Endothelial cell (in vitro differentiated cells): Measurements from ENCODE around the gene MAPK6. TPM values are rescaled to one million over a fixed set of nuclear protein-coding genes. Genes with fewer than 3 reads are reported as not detected.

Source experiments
- DNase-seq: peaks from one replicate; pipeline ENCODE4 v3.0.0; 2021; ENCODE audit warnings: low spot score
- H3K27ac Mint-ChIP-seq: one replicate; pipeline ENCODE4 v1.8.0; 2021; ENCODE audit warnings: mixed read lengths, inconsistent platforms; ENCODE audit not compliant: unreplicated experiment
- H3K27me3 Mint-ChIP-seq: one replicate; pipeline ENCODE4 v1.8.0; 2021; ENCODE audit warnings: mild to moderate bottlenecking, moderate library complexity, mixed read lengths, inconsistent platforms; ENCODE audit not compliant: unreplicated experiment
- H3K36me3 Mint-ChIP-seq: one replicate; pipeline ENCODE4 v1.8.0; 2021; ENCODE audit warnings: mild to moderate bottlenecking, low read depth, mixed read lengths, inconsistent platforms; ENCODE audit not compliant: unreplicated experiment
- H3K4me1 Mint-ChIP-seq: one replicate; pipeline ENCODE4 v1.8.0; 2021; ENCODE audit warnings: mild to moderate bottlenecking, mixed read lengths, inconsistent platforms; ENCODE audit not compliant: unreplicated experiment
- H3K4me3 Mint-ChIP-seq: one replicate; pipeline ENCODE4 v1.8.0; 2021; ENCODE audit warnings: mild to moderate bottlenecking, mixed read lengths, inconsistent platforms; ENCODE audit not compliant: unreplicated experiment
- H3K9me3 Mint-ChIP-seq: one replicate; pipeline ENCODE4 v1.8.0; 2021; ENCODE audit warnings: mixed read lengths, inconsistent platforms; ENCODE audit not compliant: unreplicated experiment
- CTCF ChIP-seq: fragments of 200-600 bp; sonication (generic); IDR thresholded peaks from one replicate; pipeline ENCODE4 v1.5.0; 2021; ENCODE audit warnings: antibody characterized with exemption; ENCODE audit not compliant: unreplicated experiment
- total RNA-seq: library from RNA; stranded (reverse); fragmentation: NEBNext Ultra II Directional; extraction: Animal tissue kit (Norgen Biotek cat#: 25700); gene quantifications from one replicate; pipeline ENCODE4 v1.2.1, GENCODE V29; 2021; ENCODE audit not compliant: unreplicated experiment

Gene MAPK6
- total RNA-seq, 1 donor from 2014 or later: 94.6 TPM

- Mint-ChIP-seq H3K4me1 (peaks cover 13% of the 10 kb centered on the region), H3K27me3 (peaks cover 2% of the 10 kb centered on the region), H3K4me3 (no peak overlapping the region), H3K36me3 (peaks cover 7% of the 10 kb centered on the region), H3K27ac (no peak overlapping the region), H3K9me3 (no peaks in the 10 kb centered on the region)
- no peak for TF ChIP-seq CTCF
- no peak for DNase-seq
Measured at GRCh38 chr15:52028431-52029093, 9.5 kb downstream of the MAPK6 start.

GRCh38 chr15:52030010-52030409 is 11.0 kb downstream of the MAPK6 start:
- H3K27me3 Mint-ChIP-seq: peaks cover 2% of the 10 kb centered on the region
- peaks cover 14% of the 10 kb centered on the region for H3K4me1 Mint-ChIP-seq
- peaks cover 9% of the 10 kb centered on the region for H3K36me3 Mint-ChIP-seq
- no peak for DNase-seq
- H3K9me3 Mint-ChIP-seq: no peaks in the 10 kb centered on the region
- H3K27ac Mint-ChIP-seq: peak overlapping the region; percentile 1
- H3K4me3 Mint-ChIP-seq: no peak overlapping the region
- no peak for TF ChIP-seq CTCF

- Mint-ChIP-seq H3K36me3 (peaks cover 11% of the 10 kb centered on the region), H3K4me1 (peaks cover 18% of the 10 kb centered on the region)
Measured at GRCh38 chr15:52031556-52031955, 12.5 kb downstream of the MAPK6 start.

GRCh38 chr15:52037889-52038505 is 19.0 kb downstream of the MAPK6 start:
- H3K4me3 Mint-ChIP-seq: no peak overlapping the region
- TF ChIP-seq CTCF: no peak
- H3K27ac Mint-ChIP-seq: no peak overlapping the region
- no peaks in the 10 kb centered on the region for H3K9me3 Mint-ChIP-seq
- no peak for DNase-seq
- no peaks in the 10 kb centered on the region for H3K27me3 Mint-ChIP-seq
- H3K4me1 Mint-ChIP-seq: peaks cover 26% of the 10 kb centered on the region
- peaks cover 10% of the 10 kb centered on the region for H3K36me3 Mint-ChIP-seq

More at GRCh38 chr15:52031556-52031955, 12.5 kb downstream of the MAPK6 start:
- no peak for TF ChIP-seq CTCF
- Mint-ChIP-seq H3K4me3 (no peak overlapping the region), H3K27me3 (peaks cover 2% of the 10 kb centered on the region), H3K9me3 (no peaks in the 10 kb centered on the region), H3K27ac (no peak overlapping the region)
- DNase-seq: no peak
